GM23338 (cell line): ENCODE data around the gene ZNF536. TPM values are rescaled to one million over a fixed set of nuclear protein-coding genes. Genes with fewer than 3 reads are reported as not detected.

Experiments
- CTCF ChIP-seq, 2 experiments: fragments of 200-600 bp in 1 of 2; sonication (generic) in 1 of 2; conservative IDR thresholded peaks; 2 replicates each; pipeline versions ENCODE4 v1.5.1 to v1.6.1; 2016 to 2017; ENCODE audit warnings: antibody characterized with exemption in 2 of 2, low read depth in 2 of 2, mild to moderate bottlenecking in 2 of 2, moderate library complexity in 1 of 2
- ETS1 ChIP-seq: IDR thresholded peaks from 2 replicates; pipeline ENCODE4 v1.6.1; 2016; ENCODE audit warnings: antibody characterized with exemption
- EZH2phosphoT487 ChIP-seq: fragments of 200-600 bp; sonication (generic); IDR thresholded peaks from one replicate; pipeline ENCODE4 v1.8.1; 2018; ENCODE audit warnings: antibody characterized with exemption; ENCODE audit not compliant: unreplicated experiment
- POLR2AphosphoS5 ChIP-seq: IDR thresholded peaks from 2 replicates; pipeline ENCODE4 v1.6.1; 2016; ENCODE audit warnings: antibody characterized with exemption, low read depth
- ZNF331 ChIP-seq: fragments of 250-450 bp; sonication (Bioruptor Pico); IDR thresholded peaks from 2 replicates; pipeline ENCODE4 v1.5.0; 2020; ENCODE audit warnings: low read depth, mild to moderate bottlenecking, moderate library complexity
- ZNF462 ChIP-seq: fragments of 250-450 bp; sonication (Bioruptor Pico); IDR thresholded peaks from 2 replicates; pipeline ENCODE4 v1.5.0; 2020; ENCODE audit warnings: mild to moderate bottlenecking, moderate library complexity
- polyA plus RNA-seq: library from polyadenylated mRNA; unstranded; fragments of >200 nt; fragmentation: Nextera tagmentation; extraction: Ambion mirVana; gene quantifications from 2 replicates; pipeline ENCODE4 v1.2.1, GENCODE V29; 2016
- total RNA-seq: library from RNA; depleted of rRNA; stranded (reverse); fragments of >200 nt; shearing (Covaris generic); gene quantifications from 2 replicates; pipeline ENCODE4 v1.2.3, GENCODE V29; 2014

The ZNF536 gene
- total and polyA plus RNA-seq, 2 experiments from 2014 or later, result 0.07 TPM; not detected in 1

GRCh38 chr19:30344446-30345425 is 27.4 kb upstream of the ZNF536 start (continued):
- no peak for TF ChIP-seq ZNF462 (CRISPR knock-in tag)
- TF ChIP-seq ETS1, result no peak
- TF ChIP-seq POLR2AphosphoS5, result no peak
- no peak for TF ChIP-seq EZH2phosphoT487
- no peak for TF ChIP-seq ZNF331 (CRISPR knock-in tag)
- TF ChIP-seq CTCF (conservative IDR thresholded peaks at IDR 0.05; ENCODE audit: low read depth in 2 of 2), result no peak
